Loucy (cell line): ENCODE measurements around the gene SP2.

Source experiments
- H2AFZ ChIP-seq: fragments of 200-600 bp; sonication (generic); 2 replicates; pipeline ENCODE4 v1.6.0; 2016; ENCODE audit warnings: antibody characterized with exemption, mild to moderate bottlenecking, low read length, moderate library complexity
- H3F3A ChIP-seq: fragments of 200-600 bp; 2 replicates; pipeline ENCODE4 v1.6.0; 2016; ENCODE audit warnings: antibody characterized with exemption, low read depth, mild to moderate bottlenecking
- H3K27me3 ChIP-seq: fragments of 200-600 bp; sonication (generic); 2 replicates; pipeline ENCODE4 v1.6.1; 2014; ENCODE audit warnings: low read length, mild to moderate bottlenecking; ENCODE audit not compliant: insufficient read depth, poor library complexity, severe bottlenecking
- H3K36me3 ChIP-seq: fragments of 200-600 bp; sonication (generic); 2 replicates; pipeline ENCODE4 v1.6.1; 2016; ENCODE audit warnings: low read length; ENCODE audit not compliant: insufficient read depth
- H3K4me1 ChIP-seq: fragments of 200-600 bp; sonication (generic); 2 replicates; pipeline ENCODE4 v1.5.1; 2014; ENCODE audit warnings: low read length, mild to moderate bottlenecking; ENCODE audit not compliant: insufficient read depth, poor library complexity, severe bottlenecking
- H3K4me2 ChIP-seq: fragments of 200-600 bp; sonication (generic); 2 replicates; pipeline ENCODE4 v1.6.0; 2014; ENCODE audit warnings: antibody characterized with exemption, low read length, low read depth, mild to moderate bottlenecking; ENCODE audit not compliant: poor library complexity, severe bottlenecking
- H3K4me3 ChIP-seq: fragments of 200-600 bp; sonication (generic); 2 replicates; pipeline ENCODE4 v1.5.1; 2014; ENCODE audit warnings: low read length, mild to moderate bottlenecking, mixed read lengths; ENCODE audit not compliant: poor library complexity, severe bottlenecking
- H3K79me2 ChIP-seq: fragments of 200-600 bp; sonication (generic); 2 replicates; pipeline ENCODE4 v1.6.1; 2014; ENCODE audit warnings: low read length; ENCODE audit not compliant: insufficient read depth
- H3K9ac ChIP-seq: fragments of 200-600 bp; sonication (generic); 2 replicates; pipeline ENCODE4 v1.6.0; 2014; ENCODE audit warnings: mild to moderate bottlenecking, low read depth, low read length, moderate library complexity; ENCODE audit not compliant: poor library complexity, severe bottlenecking
- H3K9me2 ChIP-seq: fragments of 200-600 bp; sonication (generic); replicated peaks from 2 replicates; pipeline ENCODE4 v1.6.1; 2016; ENCODE audit warnings: low read depth, low read length, mixed read lengths
- H3K9me3 ChIP-seq: fragments of 200-600 bp; sonication (generic); 2 replicates; pipeline ENCODE4 v1.6.1; 2014; ENCODE audit warnings: mild to moderate bottlenecking, antibody characterized with exemption, low read length, low read depth; ENCODE audit not compliant: insufficient read depth
- H4K20me1 ChIP-seq: fragments of 200-600 bp; sonication (generic); 2 replicates; pipeline ENCODE4 v1.6.0; 2014; ENCODE audit warnings: antibody characterized with exemption, low read length, mild to moderate bottlenecking; ENCODE audit not compliant: insufficient read depth, poor library complexity, severe bottlenecking
- CTCF ChIP-seq: fragments of 200-600 bp; sonication (generic); conservative IDR thresholded peaks from 2 replicates; pipeline ENCODE4 v1.5.1; 2014; ENCODE audit warnings: mild to moderate bottlenecking, antibody characterized with exemption, low read length
- EZH2phosphoT487 ChIP-seq: fragments of 200-600 bp; IDR thresholded peaks from 2 replicates; pipeline ENCODE4 v1.6.1; 2018; ENCODE audit warnings: antibody characterized with exemption, mild to moderate bottlenecking, moderate library complexity, borderline replicate concordance

SP2 gene

DNA sequence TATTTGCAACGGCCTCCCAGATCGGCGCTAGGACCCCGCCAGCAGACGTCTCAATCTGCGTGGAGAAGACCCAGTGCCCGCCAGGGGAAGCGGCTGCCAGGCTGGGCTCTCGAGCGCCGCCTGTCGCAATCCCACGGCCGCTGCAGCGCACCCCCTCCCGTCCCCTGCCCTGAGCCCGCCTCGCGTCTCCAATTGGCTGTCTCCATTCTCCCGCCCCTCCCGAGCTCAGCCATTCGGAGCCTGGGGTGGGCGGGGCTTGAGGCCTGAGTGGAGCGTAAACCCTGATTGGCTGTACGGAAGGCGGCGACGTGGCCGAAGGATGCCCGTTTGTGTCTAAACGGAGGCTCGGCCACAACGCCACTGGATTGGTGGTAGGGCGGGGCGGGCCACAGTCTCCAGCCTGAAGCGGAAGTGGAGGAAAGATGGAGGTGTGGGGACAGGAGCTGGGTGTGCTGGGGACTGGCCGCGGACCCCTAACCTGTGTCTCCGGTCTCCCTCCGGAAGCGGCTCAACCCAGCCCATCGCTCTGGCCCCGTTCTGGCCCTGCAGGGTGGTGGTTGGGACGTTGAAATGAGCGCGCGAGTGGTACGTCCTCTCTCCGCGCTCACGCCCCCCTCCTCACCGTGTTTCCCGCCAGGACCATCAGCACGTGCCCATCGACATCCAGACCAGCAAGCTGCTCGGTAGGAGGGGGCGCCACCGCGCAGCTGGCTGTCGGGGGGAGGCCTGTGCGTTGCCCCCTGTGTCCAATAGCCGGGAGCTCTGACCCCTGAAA is 74.9 kb downstream of the SP2 start, which contains the start of gene CDK5RAP3:
CDK5RAP3 (plus strand) TSS at position 389 of the 775 bp plus-strand sequence; CDS start at position 423, 34 bp downstream.
- Histone ChIP-seq H2AFZ (peak within 1 kb of the TSS; percentile 96), H3K36me3 (peaks cover 16% of the 10 kb centered on the region; the same call in 1 of the 2 replicates), H3K4me2 (peak within 1 kb of the TSS; percentile 80), H3K4me3 (peak within 1 kb of the TSS; percentile 99), H3K9ac (peak within 1 kb of the TSS; percentile 95), H3K79me2 (peaks cover 34% of the 10 kb centered on the region), H3K27me3 (no peaks in the 10 kb centered on the region), H4K20me1 (no peaks in the 10 kb centered on the region), H3K9me2 (no peaks in the 10 kb centered on the region), H3K4me1 (peaks cover 28% of the 10 kb centered on the region), H3F3A (0 out of 2 replicates have a peak, but pooled peaks cover 3% of the 10 kb centered on the region), H3K9me3 (no peaks in the 10 kb centered on the region)
- no peak for TF ChIP-seq EZH2phosphoT487
- peak; percentile 71 for TF ChIP-seq CTCF

DNA sequence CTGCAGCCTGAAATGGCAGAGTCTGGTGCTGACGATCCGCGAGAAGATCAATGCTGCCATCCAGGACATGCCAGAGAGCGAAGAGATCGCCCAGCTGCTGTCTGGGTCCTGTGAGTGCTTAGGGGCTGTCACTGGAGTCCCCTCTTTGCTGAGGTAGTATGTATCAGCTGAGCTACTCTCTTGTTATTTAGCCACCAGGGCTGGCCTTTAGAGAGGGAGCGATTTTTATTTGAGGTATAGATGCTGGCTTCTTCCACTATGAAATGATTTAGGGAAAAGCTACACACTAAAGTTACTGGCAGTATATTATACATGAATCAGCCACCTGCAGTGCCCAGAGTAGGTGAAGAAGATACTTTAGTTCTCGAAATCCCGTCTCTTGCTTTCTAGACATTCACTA is 77.5 kb downstream of the SP2 start:
- no peaks in the 10 kb centered on the region for H4K20me1 ChIP-seq
- no peak for TF ChIP-seq EZH2phosphoT487
- TF ChIP-seq CTCF, result no peak
- peaks cover 28% of the 10 kb centered on the region for H3K4me1 ChIP-seq
- H3K9me2 ChIP-seq, result no peaks in the 10 kb centered on the region
- H3K9me3 ChIP-seq, result no peaks in the 10 kb centered on the region
- H3K36me3 ChIP-seq, result peaks cover 22% of the 10 kb centered on the region; the same call in 1 of the 2 replicates
- peak overlapping the region; percentile 95 for H3K9ac ChIP-seq
- H2AFZ ChIP-seq, result no peak overlapping the region
- H3K4me2 ChIP-seq, result peak overlapping the region; percentile 80
- 0 out of 2 replicates have a peak, but pooled peaks cover 3% of the 10 kb centered on the region for H3F3A ChIP-seq
- peaks cover 34% of the 10 kb centered on the region for H3K79me2 ChIP-seq
- H3K4me3 ChIP-seq, result peak overlapping the region; percentile 99
- H3K27me3 ChIP-seq, result no peaks in the 10 kb centered on the region

DNA sequence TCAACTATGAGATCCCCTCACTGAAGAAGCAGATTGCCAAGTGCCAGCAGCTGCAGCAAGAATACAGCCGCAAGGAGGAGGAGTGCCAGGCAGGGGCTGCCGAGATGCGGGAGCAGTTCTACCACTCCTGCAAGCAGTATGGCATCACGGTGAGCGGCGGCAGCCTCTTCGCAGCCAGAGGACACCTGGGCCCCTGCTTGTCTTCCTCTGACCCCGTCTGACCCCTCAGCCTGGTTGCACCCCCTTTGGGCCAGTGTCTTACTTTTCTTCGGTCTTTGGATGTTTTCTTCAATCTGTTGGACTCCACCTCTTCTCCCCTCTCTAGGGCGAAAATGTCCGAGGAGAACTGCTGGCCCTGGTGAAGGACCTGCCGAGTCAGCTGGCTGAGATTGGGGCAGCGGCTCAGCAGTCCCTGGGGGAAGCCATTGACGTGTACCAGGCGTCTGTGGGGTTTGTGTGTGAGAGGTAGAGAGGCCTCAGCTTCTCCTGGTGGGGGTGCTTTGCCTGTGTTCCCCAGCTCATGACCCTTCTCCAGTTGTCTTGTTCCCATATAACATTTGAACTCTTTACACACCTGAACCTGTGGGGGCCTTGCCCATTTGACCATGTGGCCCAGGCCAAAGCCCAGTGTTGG is 79.3 kb downstream of the SP2 start:
- TF ChIP-seq CTCF (peak; percentile 33), EZH2phosphoT487 (no peak)
- peaks cover 34% of the 10 kb centered on the region for H3K79me2 ChIP-seq
- no peak overlapping the region for H2AFZ ChIP-seq
- H3K4me2 ChIP-seq, result no peak overlapping the region
- peaks cover 38% of the 10 kb centered on the region; the same call in 1 of the 2 replicates for H3K36me3 ChIP-seq
- H3K27me3 ChIP-seq, result no peaks in the 10 kb centered on the region
- H4K20me1 ChIP-seq, result peaks cover 6% of the 10 kb centered on the region
- H3F3A ChIP-seq, result 0 out of 2 replicates have a peak, but pooled peaks cover 3% of the 10 kb centered on the region
- peaks cover 24% of the 10 kb centered on the region for H3K4me1 ChIP-seq
- H3K4me3 ChIP-seq, result no peak overlapping the region
- H3K9me3 ChIP-seq, result no peaks in the 10 kb centered on the region
- H3K9me2 ChIP-seq, result no peaks in the 10 kb centered on the region
- no peak overlapping the region for H3K9ac ChIP-seq
